Neural cell (in vitro differentiated cells): ENCODE measurements around the gene IL12RB1.

Experiments used
- CTCF ChIP-seq: fragments of 450-650 bp; IDR thresholded peaks from 2 replicates; pipeline ENCODE4 v1.5.1; 2014; ENCODE audit warnings: antibody characterized with exemption, mild to moderate bottlenecking, moderate library complexity; ENCODE audit not compliant: poor library complexity, severe bottlenecking
- EP300 ChIP-seq: fragments of 450-650 bp; conservative IDR thresholded peaks from 2 replicates; pipeline ENCODE4 v1.6.1; 2014; ENCODE audit warnings: antibody characterized with exemption, mild to moderate bottlenecking, moderate library complexity; ENCODE audit not compliant: poor library complexity, severe bottlenecking
- EZH2 ChIP-seq: fragments of 200-600, 300-800 bp; shearing (Covaris generic), sonication (generic); IDR thresholded peaks from 2 replicates; pipeline ENCODE4 v1.6.1; 2014; ENCODE audit warnings: antibody characterized with exemption, low read length, borderline replicate concordance, mild to moderate bottlenecking; ENCODE audit not compliant: insufficient read depth, poor library complexity, severe bottlenecking
- MXI1 ChIP-seq: fragments of 450-650 bp; conservative IDR thresholded peaks from 2 replicates; pipeline ENCODE4 v1.6.1; 2014; ENCODE audit warnings: antibody characterized with exemption, mild to moderate bottlenecking; ENCODE audit not compliant: poor library complexity, severe bottlenecking
- POLR2AphosphoS5 ChIP-seq: IDR thresholded peaks from 2 replicates; pipeline ENCODE4 v1.6.1; 2012
- RAD21 ChIP-seq: fragments of 450-650 bp; conservative IDR thresholded peaks from 2 replicates; pipeline ENCODE4 v1.6.1; 2014; ENCODE audit warnings: antibody characterized with exemption, mild to moderate bottlenecking, moderate library complexity
- TAF1 ChIP-seq: IDR thresholded peaks from 2 replicates; pipeline ENCODE4 v1.6.1; 2012; ENCODE audit warnings: low read depth

GRCh38 chr19:18112989-18113478, 26.3 kb upstream of the IL12RB1 start:
- peak; percentile 81 for TF ChIP-seq RAD21
- peak; percentile 86 for TF ChIP-seq CTCF
- no peak for TF ChIP-seq POLR2AphosphoS5
- no peak for TF ChIP-seq EP300
- no peak for TF ChIP-seq TAF1
- TF ChIP-seq MXI1 = no peak
- no peak for TF ChIP-seq EZH2
